IPS-18c (cell line): ENCODE data around the gene TUBG1.
A peak's percentile ranks its signal among the peaks of the same experiment; 100 is the strongest.

Experiments
- H3K4me3 ChIP-seq: 2 replicates; pipeline ENCODE4 v1.7.0; 2013; ENCODE audit warnings: low read depth, mild to moderate bottlenecking, low read length, moderate library complexity; ENCODE audit not compliant: insufficient read depth
- H3K9me3 ChIP-seq: one replicate; pipeline ENCODE4 v1.6.1; 2013; ENCODE audit warnings: mild to moderate bottlenecking, low read length, moderate library complexity; ENCODE audit not compliant: control insufficient read depth, insufficient read depth

Gene TUBG1

DNA sequence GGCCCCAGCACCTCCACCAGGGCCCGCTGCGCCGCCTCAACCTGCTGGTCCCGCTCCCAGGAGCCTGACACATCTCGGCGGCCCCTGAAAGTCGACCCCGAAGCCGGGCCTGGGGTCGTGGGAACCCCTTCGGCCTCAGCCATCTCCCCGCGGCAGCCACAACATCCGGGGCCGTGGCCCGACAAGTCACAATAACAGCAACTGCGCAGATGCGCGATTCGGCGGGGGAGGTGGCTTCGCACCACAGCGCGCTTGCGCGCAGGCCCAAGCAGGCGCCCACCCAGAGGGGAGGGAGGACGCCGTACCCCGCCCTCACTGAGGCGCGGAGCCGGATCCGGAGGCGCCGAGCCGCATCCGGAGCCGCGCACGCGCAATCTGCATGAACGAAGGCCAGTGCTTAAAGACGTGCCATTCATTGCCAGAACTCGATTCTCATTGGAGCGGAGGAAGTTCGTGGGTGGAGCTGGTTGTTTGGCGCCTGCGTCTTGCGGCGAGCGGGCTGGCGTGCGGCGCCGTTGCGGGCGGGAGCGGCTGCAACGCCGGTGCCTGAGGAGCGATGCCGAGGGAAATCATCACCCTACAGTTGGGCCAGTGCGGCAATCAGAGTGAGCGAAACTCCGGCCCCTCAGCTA lies at the start of gene TUBG1, which contains the start of gene RETREG3:
Gene TUBG1, plus strand, starts transcription at position 502 of the 632 bp plus-strand sequence. Its CDS starts 55 bp downstream, at position 557.
Gene RETREG3, minus strand, starts transcription at position 193 of the 632 bp plus-strand sequence. Its CDS starts 50 bp downstream, at position 143.
- H3K9me3 ChIP-seq: no peaks in the 10 kb centered on the region
- H3K4me3 ChIP-seq: peak within 1 kb of the TSS; percentile 98

DNA sequence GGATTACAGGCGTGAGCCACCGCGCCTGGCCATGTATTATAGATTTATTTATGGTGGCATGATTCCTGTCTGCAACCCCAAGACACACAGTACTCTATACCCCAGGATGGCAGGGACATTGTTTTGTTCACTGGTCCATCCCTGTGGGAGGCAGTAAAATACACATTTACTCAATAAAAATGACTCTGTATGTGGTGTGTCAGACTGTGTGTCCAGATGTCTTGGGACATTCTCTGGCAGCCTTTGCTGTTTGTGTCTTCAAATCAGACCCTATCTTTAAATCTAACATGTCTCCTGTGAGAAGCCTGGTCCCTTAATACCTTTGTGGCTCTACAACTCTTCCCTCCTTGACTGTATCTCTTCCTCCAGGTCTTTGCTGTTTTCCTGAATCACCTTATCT lies 49.2 kb upstream of the TUBG1 start:
- no peaks in the 10 kb centered on the region for H3K9me3 ChIP-seq
- H3K4me3 ChIP-seq: no peak overlapping the region

DNA sequence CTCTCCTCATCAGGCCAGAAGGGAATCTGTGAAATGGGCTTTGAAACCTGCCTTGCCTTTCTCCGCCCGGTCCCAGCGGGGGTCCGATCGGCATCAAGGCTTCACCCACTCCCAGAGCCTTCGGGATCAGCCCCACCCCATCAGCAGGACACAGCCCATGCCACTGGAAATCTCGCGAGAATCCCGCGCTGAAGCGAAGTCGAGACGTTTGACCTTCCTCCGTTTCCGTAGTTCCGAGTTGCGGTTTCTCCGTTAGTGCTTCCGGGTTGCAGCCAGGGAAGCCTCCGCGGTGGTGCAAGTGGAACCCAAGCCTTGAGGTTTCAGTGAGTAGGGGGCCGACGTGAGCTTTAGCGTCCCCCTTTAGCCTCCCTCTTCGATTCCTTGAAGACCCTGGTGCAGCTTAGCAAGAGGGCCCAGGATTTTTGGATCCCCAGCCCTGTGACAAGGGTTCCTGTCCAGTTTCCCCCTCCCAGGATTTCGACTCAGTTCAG lies 47.5 kb upstream of the TUBG1 start, which contains the start of gene COASY:
Gene COASY, plus strand, starts transcription at position 252 of the 491 bp plus-strand sequence. CDS start 475 bp downstream, outside the sequence.
- Histone ChIP-seq H3K9me3 (no peaks in the 10 kb centered on the region), H3K4me3 (peak within 1 kb of the TSS; percentile 95)

DNA sequence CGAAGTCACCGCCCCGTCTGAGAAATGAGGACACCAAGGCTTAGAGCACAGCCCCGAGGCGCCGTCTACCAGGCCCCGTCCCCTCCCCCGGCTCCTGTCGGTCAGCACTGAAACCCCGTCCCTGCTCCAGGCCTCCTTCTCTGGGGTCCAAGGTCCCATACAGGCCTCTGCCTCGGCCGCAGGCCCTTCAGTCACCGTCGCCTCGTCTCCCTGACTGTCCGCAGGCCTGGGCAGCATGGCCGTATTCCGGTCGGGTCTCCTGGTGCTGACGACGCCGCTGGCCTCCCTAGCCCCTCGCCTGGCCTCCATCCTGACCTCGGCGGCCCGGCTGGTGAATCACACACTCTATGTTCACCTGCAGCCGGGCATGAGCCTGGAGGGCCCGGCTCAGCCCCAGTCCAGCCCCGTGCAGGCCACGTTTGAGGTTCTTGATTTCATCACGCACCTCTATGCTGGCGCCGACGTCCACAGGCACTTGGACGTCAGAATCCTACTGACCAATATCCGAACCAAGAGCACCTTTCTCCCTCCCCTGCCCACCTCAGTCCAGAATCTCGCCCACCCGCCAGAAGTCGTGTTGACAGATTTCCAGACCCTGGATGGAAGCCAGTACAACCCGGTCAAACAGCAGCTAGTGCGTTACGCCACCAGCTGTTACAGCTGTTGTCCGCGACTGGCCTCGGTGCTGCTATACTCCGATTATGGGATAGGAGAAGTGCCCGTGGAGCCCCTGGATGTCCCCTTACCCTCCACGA lies 46.9 kb upstream of the TUBG1 start:
- Histone ChIP-seq H3K4me3 (peak overlapping the region; percentile 95), H3K9me3 (no peaks in the 10 kb centered on the region)

DNA sequence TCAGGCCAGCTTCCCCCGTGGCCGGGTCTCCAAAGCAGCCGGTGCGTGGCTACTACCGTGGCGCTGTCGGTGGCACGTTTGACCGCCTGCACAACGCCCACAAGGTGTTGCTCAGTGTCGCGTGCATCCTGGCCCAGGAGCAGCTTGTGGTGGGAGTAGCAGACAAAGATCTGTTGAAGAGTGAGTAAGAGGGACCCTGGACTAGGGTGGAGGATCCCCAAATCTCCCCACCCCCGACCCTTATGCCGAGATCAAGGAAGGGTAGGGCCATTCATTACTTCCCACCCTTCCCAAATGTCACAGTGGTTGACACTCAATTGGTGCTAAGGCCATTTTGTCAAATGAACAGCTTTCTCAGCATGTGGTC lies 46.4 kb upstream of the TUBG1 start:
- no peaks in the 10 kb centered on the region for H3K9me3 ChIP-seq
- H3K4me3 ChIP-seq: peak overlapping the region; percentile 95

DNA sequence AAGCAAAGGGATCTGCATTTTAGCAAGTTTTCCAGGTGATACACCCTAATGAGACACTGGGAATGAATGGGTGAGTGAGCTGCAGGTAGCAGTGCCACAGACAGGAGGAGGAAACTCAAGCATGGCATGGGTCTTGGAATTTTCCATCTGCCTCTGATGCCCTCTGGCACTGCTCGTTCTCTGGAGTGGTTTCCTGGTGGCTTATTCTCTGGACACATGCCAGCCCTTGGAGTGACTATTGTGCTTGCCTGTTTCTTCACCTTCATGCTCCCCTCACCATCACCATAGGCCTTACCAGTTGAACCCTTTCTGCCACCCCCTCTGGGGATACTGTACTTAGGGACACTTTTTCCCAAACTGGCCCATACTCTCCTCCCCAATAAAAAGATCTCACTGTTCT lies 45.9 kb upstream of the TUBG1 start:
- no peaks in the 10 kb centered on the region for H3K9me3 ChIP-seq
- H3K4me3 ChIP-seq: peak overlapping the region; percentile 95; the same call in 1 of the 2 replicates

DNA sequence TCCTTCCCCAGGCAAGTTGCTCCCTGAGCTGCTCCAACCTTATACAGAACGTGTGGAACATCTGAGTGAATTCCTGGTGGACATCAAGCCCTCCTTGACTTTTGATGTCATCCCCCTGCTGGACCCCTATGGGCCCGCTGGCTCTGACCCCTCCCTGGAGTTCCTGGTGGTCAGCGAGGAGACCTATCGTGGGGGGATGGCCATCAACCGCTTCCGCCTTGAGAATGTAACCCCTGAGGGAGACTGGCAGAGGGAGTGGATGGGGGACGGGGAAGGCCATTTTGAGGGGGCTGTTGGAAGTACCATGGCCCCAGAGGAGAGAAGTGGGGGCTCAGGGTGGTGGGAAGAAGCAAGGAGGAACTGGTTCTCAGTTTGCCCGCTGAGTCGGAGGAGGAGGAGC lies 45.5 kb upstream of the TUBG1 start:
- H3K9me3 ChIP-seq: no peaks in the 10 kb centered on the region
- H3K4me3 ChIP-seq: no peak overlapping the region

DNA sequence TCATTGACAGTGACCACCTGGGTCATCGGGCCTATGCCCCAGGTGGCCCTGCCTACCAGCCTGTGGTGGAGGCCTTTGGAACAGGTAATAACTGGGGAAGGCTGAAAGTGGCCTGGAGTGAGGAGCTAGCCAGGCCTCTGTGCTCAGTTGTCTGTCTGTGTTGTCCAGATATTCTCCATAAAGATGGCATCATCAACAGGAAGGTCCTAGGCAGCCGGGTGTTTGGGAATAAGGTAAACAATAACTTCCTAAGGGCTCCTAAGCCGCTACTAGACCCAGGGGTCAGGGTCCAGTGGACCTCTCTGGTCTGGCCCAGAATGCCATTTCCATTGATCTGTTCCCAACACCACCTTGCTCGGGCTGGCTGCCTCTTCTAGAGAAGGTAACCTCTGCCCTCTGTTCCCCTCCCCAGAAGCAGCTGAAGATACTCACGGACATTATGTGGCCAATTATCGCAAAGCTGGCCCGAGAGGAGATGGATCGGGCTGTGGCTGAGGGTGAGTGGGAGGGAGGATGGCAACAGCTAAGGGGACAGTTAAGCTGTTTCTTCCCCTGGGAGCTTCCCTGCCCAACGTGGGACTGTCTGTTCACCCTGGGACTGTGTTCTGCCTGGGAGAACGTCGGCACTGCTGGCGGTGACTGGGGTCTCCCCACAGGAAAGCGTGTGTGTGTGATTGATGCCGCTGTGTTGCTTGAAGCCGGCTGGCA lies 44.5 kb upstream of the TUBG1 start:
- no peaks in the 10 kb centered on the region for H3K9me3 ChIP-seq
- H3K4me3 ChIP-seq: no peak overlapping the region

DNA sequence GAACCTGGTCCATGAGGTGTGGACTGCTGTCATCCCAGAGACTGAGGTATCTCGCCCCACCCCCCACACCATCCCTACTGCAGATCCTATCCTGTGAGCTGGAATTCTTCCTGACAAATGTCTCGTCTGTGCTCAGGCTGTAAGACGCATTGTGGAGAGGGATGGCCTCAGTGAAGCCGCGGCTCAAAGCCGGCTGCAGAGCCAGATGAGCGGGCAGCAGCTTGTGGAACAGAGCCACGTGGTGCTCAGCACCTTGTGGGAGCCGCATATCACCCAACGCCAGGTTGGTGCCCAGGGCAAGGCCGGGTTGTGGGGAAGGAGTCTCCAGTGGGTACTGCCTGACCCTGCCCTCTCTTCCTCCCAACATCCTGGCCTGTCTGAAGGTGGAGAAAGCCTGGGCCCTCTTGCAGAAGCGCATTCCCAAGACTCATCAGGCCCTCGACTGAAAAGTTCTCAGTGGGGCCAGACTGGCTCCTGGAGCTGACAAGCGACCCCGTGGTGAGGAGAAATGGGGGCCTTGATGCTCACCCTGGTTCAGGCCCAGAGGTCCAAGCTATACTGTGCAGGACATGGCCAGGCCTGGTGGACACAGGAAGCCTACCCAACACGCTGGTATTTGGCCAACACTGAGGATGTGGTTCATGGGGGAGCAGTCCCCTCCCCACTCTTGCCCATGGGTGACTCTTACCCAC lies 43.8 kb upstream of the TUBG1 start:
- H3K9me3 ChIP-seq: no peaks in the 10 kb centered on the region
- H3K4me3 ChIP-seq: no peak overlapping the region

DNA sequence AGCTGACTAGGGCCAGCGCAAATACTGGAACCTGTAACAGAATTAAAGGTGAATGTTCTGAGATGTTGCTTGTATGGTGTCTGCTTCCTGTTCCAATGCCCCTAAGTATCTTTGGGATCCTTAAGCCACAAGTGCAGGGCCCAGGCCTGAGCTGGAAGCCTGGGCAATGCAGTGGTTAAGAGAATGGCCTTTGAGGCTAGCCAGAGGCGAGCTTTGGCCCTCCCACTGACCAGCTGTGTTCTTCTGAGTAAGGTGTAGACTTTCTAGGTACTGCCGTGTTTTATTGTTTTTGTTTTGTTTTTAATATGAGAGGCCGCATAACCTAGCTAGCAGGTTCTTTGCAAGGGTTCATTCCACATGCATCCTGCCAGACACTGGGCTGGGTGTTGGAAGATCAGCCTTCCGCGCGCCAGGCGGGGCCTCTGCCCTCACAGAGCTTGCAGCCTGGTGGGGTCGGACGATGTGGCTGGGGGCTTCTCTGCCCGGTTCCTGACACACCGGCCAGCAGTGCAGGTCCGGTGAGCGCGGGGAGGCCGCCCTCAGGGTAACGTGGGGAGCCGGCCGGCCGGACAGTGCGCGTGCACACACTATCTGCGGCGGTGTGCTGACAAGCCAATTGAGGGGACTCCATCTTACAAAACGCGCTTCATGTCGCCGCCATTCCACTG lies 43.1 kb upstream of the TUBG1 start:
- peak overlapping the region; percentile 77 for H3K4me3 ChIP-seq
- H3K9me3 ChIP-seq: no peaks in the 10 kb centered on the region

DNA sequence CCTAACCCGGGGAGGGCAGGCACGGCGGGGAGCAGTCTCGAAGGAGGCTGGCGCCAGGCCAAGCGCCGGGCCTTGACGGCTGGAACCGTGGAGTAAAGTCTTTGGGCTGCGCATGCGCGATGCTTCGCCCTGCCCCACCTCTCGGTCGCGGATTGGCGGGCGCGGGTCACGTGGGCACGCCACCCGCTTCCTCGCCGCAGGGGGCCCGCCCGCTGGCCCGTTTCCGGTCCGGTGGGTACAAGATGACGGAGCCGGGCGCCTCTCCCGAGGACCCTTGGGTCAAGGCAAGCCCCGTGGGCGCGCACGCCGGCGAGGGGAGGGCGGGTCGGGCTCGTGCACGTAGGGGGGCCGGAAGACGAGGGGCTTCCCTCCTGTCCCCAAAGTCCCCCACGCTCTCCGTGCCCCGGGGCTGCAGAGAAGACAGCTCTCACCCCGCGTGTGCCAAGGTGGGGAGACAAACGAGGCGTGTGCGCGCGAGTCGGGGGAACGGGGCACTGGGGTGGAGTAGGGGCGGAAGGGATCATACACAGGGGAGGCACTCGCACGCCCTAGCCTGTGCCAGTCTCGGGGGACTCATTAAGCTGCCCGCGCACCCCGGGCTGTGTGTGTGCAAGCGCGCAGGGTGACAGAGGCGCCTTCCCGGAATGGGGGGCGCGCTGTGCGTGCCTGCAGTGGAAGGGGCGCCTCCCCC lies 42.5 kb upstream of the TUBG1 start, which contains the start of gene MLX:
Gene MLX, plus strand, starts transcription at position 218 of the 691 bp plus-strand sequence. Its CDS starts 25 bp downstream, at position 243.
- peak within 1 kb of the TSS; percentile 77 for H3K4me3 ChIP-seq
- H3K9me3 ChIP-seq: no peaks in the 10 kb centered on the region

DNA sequence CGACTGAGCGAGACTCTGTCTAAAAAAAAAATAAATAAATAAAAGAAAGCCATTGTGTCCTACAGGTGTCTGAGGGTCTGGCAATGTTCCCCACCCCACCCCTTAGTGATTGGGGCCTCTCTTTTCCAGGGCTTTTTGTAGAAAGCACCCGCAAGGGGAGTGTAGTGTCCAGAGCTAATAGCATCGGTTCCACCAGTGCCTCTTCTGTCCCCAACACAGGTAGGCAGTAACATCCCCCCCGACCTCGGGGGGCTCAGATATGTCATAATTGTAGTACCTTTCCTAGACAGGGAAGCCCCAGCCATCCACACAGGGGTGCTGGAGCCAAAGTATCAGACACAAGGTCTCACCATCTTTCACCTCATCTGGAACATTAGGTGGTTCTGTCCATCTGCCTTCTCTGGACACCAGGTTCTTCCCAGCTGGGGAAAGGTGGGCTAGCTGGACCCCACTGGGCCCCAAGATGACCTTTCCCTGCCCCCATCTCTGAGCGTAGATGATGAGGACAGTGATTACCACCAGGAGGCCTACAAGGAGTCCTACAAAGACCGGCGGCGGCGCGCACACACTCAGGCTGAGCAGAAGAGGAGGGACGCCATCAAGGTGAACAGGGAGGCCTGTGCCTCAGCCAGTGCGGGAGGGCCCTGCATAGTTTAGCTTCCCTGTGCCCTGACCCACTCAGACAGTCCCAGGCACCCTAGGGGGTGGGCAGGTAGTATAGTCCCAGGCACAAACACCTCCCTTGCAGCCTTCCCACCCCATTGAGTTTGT lies 41.0 kb upstream of the TUBG1 start:
- Histone ChIP-seq H3K9me3 (no peaks in the 10 kb centered on the region), H3K4me3 (no peak overlapping the region)

DNA sequence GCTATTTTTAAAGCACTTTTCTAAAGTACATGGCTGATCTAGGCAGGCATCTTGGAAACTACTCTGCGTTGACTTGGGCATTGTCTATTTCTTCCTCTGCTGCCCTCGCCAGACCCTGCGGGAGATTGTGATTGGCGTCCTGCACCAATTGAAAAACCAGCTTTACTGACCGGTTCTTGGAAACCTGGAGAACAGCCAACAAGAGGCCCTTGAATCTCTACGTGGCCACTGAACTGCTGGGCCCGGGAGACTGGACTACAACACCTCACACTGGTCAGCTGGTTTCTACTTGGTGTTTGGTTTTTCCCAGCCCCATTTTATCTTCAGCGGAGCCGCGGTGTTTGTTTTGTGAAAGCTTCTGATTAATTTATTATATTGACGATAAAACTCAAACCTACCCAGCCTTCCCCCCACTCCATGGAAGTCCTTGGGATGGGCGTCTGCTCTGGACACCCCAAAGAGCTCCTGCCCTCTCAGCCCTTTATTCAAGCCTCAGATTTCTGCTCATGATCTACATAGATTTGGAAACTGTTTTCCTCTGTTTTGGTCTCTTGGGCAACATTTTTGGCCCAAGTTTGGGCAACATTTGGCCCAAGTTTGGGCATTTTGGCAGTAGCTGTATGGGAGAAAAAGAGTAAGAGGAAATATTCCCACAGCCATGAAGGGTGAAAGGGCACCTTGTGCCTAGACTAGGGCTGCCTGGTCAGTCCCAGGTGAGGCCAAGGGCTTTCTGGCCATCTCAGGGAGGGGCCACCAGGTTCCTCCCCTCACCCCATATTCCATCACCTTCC lies 37.9 kb upstream of the TUBG1 start:
- Histone ChIP-seq H3K4me3 (no peak overlapping the region), H3K9me3 (no peaks in the 10 kb centered on the region)

DNA sequence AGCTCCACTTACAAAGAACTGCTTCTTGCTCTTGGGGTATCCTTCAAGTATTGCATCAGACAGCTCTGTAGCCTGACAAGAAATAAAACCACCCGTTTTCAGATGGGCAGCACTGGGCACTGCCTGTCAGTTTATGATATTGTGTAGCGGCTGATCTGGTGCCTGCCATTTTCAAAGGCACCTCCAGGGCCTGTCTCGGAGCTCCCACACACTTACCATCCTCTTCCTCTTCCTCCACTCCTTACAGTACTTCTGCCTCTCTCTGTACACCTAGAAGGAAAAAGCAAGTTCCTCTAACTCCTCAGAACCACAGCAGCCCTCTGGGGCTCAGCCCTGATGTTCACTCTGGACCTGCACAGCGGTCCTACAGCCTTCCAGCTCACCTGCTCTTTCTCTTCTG lies 36.4 kb upstream of the TUBG1 start:
- no peak overlapping the region for H3K4me3 ChIP-seq
- no peaks in the 10 kb centered on the region for H3K9me3 ChIP-seq

DNA sequence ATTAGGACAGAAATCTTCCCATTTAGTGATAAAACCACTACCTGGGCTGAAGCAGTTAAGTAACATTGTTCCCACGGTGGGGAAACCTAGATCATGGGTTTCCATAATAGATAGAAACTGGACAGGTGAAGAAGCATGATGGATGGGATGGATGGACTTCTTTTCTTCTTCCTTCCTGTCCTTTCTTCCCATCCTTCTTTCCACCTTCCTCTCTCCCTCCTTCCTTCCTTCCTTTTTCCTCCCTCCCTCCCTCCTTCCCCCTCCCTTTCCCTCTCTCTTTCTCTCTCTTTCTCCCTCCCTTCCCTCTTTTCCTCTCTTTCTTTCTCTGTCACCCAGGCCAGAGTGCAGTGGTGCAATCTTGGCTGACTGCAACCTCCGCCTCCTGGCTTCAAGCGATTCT lies 35.0 kb upstream of the TUBG1 start:
- Histone ChIP-seq H3K4me3 (no peak overlapping the region), H3K9me3 (no peaks in the 10 kb centered on the region)
